GM23338 (cell line): ENCODE data around the gene DNAL4. TPM values are rescaled to one million over a fixed set of nuclear protein-coding genes. Genes with fewer than 3 reads are reported as not detected.

Experiments used
- ATAC-seq: fragments of 200-7000 bp; cut with Tn5 transposase; 3 replicates; pipeline ENCODE4 v1.9.1; 2020
- DNase-seq: peaks from one replicate; pipeline ENCODE4 v3.0.0-alpha.2; 2015; ENCODE audit warnings: low spot score
- H2AFZ ChIP-seq: fragments of 200-600 bp; sonication (generic); 2 replicates; pipeline ENCODE4 v1.8.0; 2016; ENCODE audit warnings: antibody characterized with exemption, mild to moderate bottlenecking, moderate library complexity
- H3F3A ChIP-seq: fragments of 200-600 bp; sonication (generic); replicated peaks from 2 replicates; pipeline ENCODE4 v1.8.0; 2017; ENCODE audit warnings: antibody characterized with exemption, mixed run types, low read depth
- H3K27ac ChIP-seq: fragments of 200-600 bp; sonication (generic); 2 replicates; pipeline ENCODE4 v1.6.1; 2016; ENCODE audit warnings: low read depth
- H3K27me3 ChIP-seq: fragments of 200-600 bp; sonication (generic); 2 replicates; pipeline ENCODE4 v1.8.0; 2016; ENCODE audit warnings: mild to moderate bottlenecking, mixed run types, moderate library complexity; ENCODE audit not compliant: insufficient read depth
- H3K36me3 ChIP-seq: fragments of 200-600 bp; sonication (generic); 2 replicates; pipeline ENCODE4 v1.8.0; 2016; ENCODE audit warnings: mild to moderate bottlenecking; ENCODE audit not compliant: insufficient read depth
- H3K4me1 ChIP-seq: fragments of 200-600 bp; sonication (generic); 2 replicates; pipeline ENCODE4 v1.8.0; 2016; ENCODE audit warnings: mild to moderate bottlenecking, moderate library complexity; ENCODE audit not compliant: insufficient read depth
- H3K4me2 ChIP-seq: fragments of 200-600 bp; sonication (generic); 2 replicates; pipeline ENCODE4 v1.7.1; 2017; ENCODE audit warnings: mixed run types
- H3K4me3 ChIP-seq: fragments of 200-600 bp; sonication (generic); 2 replicates; pipeline ENCODE4 v1.6.1; 2016; ENCODE audit warnings: mixed run types
- H3K79me2 ChIP-seq: fragments of 200-600 bp; sonication (generic); replicated peaks from 2 replicates; pipeline ENCODE4 v1.8.0; 2017; ENCODE audit warnings: mild to moderate bottlenecking; ENCODE audit not compliant: insufficient read depth
- H3K9me2 ChIP-seq: fragments of 200-600 bp; sonication (generic); 2 replicates; pipeline ENCODE4 v1.8.0; 2017; ENCODE audit not compliant: insufficient read depth
- H4K20me1 ChIP-seq: fragments of 200-600 bp; sonication (generic); replicated peaks from 2 replicates; pipeline ENCODE4 v1.8.0; 2017; ENCODE audit warnings: mild to moderate bottlenecking; ENCODE audit not compliant: insufficient read depth
- H3K27ac Mint-ChIP-seq: 2 replicates; pipeline ENCODE4 v1.8.0; 2020; ENCODE audit warnings: inconsistent platforms, mild to moderate bottlenecking, moderate library complexity, mixed read lengths
- H3K27me3 Mint-ChIP-seq: 3 replicates; pipeline ENCODE4 v1.8.0; 2022; ENCODE audit warnings: low read depth, mild to moderate bottlenecking, moderate library complexity, mixed read lengths, inconsistent platforms; ENCODE audit not compliant: insufficient read depth, poor library complexity
- H3K36me3 Mint-ChIP-seq: 3 replicates; pipeline ENCODE4 v1.8.0; 2021; ENCODE audit warnings: low read depth, mild to moderate bottlenecking, inconsistent platforms, moderate library complexity, mixed read lengths
- H3K4me1 Mint-ChIP-seq: 3 replicates; pipeline ENCODE4 v1.8.0; 2020; ENCODE audit warnings: mild to moderate bottlenecking, inconsistent platforms, mixed read lengths
- H3K4me3 Mint-ChIP-seq: 3 replicates; pipeline ENCODE4 v1.8.0; 2021; ENCODE audit warnings: moderate library complexity, mild to moderate bottlenecking, inconsistent platforms, mixed read lengths
- H3K9me3 Mint-ChIP-seq: 3 replicates; pipeline ENCODE4 v1.8.0; 2020; ENCODE audit warnings: moderate library complexity, mild to moderate bottlenecking, inconsistent platforms, mixed read lengths
- EZH2 ChIP-seq: fragments of 200-600 bp; sonication (generic); IDR thresholded peaks from one replicate; pipeline ENCODE4 v1.8.0; 2017; ENCODE audit warnings: antibody characterized with exemption, mild to moderate bottlenecking, low read depth; ENCODE audit not compliant: unreplicated experiment
- NANOG ChIP-seq: IDR thresholded peaks from 2 replicates; pipeline ENCODE4 v1.6.1; 2016; ENCODE audit warnings: antibody characterized with exemption, borderline replicate concordance
- ZNF331 ChIP-seq: fragments of 250-450 bp; sonication (Bioruptor Pico); IDR thresholded peaks from 2 replicates; pipeline ENCODE4 v1.5.0; 2020; ENCODE audit warnings: low read depth, mild to moderate bottlenecking, moderate library complexity
- polyA plus RNA-seq: library from polyadenylated mRNA; unstranded; fragments of >200 nt; fragmentation: Nextera tagmentation; extraction: Ambion mirVana; gene quantifications from 2 replicates; pipeline ENCODE4 v1.2.1, GENCODE V29; 2016
- total RNA-seq: library from RNA; depleted of rRNA; stranded (reverse); fragments of >200 nt; shearing (Covaris generic); gene quantifications from 2 replicates; pipeline ENCODE4 v1.2.3, GENCODE V29; 2014
- TF ChIP-seq, protein P1 (sequence below): IDR thresholded peaks from one replicate; pipeline ENCODE4 v1.6.1; 2018; ENCODE audit warnings: antibody characterized with exemption; ENCODE audit not compliant: unreplicated experiment
- TF ChIP-seq, protein P2 (sequence below): fragments of 250-450 bp; sonication (Bioruptor Pico); IDR thresholded peaks from 2 replicates; pipeline ENCODE4 v1.5.0; 2020; ENCODE audit warnings: mild to moderate bottlenecking, moderate library complexity

The DNAL4 gene
- total and polyA plus RNA-seq, 2 experiments from 2014 or later, result 9.3 to 10.0 TPM

DNA sequence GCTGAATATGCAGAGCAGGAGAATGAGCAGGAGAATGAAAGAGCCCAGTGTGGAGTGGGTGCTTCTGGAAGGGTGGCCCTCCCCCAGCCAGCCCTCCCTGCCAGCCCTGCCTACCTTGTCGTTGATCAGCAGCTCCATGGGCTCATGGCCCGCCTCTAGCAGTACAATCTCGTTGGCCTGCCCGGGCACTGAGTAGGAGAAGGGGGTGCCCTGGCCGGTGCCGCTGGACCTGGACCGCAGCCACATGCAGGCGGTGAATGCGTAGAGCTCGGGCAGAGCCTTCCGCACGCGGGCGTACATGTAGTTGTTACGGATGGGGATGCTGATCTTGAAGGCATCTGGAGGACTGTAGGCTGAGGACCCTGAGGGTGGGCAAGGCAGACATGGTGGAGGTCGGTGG, 32.4 kb upstream of the DNAL4 start:
- H3K27ac Mint-ChIP-seq, result no peak overlapping the region
- TF ChIP-seq, protein P1, sequence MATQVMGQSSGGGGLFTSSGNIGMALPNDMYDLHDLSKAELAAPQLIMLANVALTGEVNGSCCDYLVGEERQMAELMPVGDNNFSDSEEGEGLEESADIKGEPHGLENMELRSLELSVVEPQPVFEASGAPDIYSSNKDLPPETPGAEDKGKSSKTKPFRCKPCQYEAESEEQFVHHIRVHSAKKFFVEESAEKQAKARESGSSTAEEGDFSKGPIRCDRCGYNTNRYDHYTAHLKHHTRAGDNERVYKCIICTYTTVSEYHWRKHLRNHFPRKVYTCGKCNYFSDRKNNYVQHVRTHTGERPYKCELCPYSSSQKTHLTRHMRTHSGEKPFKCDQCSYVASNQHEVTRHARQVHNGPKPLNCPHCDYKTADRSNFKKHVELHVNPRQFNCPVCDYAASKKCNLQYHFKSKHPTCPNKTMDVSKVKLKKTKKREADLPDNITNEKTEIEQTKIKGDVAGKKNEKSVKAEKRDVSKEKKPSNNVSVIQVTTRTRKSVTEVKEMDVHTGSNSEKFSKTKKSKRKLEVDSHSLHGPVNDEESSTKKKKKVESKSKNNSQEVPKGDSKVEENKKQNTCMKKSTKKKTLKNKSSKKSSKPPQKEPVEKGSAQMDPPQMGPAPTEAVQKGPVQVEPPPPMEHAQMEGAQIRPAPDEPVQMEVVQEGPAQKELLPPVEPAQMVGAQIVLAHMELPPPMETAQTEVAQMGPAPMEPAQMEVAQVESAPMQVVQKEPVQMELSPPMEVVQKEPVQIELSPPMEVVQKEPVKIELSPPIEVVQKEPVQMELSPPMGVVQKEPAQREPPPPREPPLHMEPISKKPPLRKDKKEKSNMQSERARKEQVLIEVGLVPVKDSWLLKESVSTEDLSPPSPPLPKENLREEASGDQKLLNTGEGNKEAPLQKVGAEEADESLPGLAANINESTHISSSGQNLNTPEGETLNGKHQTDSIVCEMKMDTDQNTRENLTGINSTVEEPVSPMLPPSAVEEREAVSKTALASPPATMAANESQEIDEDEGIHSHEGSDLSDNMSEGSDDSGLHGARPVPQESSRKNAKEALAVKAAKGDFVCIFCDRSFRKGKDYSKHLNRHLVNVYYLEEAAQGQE, result no peak
- no peak for TF ChIP-seq ZNF331
- no peak for TF ChIP-seq NANOG
- TF ChIP-seq, protein P2, sequence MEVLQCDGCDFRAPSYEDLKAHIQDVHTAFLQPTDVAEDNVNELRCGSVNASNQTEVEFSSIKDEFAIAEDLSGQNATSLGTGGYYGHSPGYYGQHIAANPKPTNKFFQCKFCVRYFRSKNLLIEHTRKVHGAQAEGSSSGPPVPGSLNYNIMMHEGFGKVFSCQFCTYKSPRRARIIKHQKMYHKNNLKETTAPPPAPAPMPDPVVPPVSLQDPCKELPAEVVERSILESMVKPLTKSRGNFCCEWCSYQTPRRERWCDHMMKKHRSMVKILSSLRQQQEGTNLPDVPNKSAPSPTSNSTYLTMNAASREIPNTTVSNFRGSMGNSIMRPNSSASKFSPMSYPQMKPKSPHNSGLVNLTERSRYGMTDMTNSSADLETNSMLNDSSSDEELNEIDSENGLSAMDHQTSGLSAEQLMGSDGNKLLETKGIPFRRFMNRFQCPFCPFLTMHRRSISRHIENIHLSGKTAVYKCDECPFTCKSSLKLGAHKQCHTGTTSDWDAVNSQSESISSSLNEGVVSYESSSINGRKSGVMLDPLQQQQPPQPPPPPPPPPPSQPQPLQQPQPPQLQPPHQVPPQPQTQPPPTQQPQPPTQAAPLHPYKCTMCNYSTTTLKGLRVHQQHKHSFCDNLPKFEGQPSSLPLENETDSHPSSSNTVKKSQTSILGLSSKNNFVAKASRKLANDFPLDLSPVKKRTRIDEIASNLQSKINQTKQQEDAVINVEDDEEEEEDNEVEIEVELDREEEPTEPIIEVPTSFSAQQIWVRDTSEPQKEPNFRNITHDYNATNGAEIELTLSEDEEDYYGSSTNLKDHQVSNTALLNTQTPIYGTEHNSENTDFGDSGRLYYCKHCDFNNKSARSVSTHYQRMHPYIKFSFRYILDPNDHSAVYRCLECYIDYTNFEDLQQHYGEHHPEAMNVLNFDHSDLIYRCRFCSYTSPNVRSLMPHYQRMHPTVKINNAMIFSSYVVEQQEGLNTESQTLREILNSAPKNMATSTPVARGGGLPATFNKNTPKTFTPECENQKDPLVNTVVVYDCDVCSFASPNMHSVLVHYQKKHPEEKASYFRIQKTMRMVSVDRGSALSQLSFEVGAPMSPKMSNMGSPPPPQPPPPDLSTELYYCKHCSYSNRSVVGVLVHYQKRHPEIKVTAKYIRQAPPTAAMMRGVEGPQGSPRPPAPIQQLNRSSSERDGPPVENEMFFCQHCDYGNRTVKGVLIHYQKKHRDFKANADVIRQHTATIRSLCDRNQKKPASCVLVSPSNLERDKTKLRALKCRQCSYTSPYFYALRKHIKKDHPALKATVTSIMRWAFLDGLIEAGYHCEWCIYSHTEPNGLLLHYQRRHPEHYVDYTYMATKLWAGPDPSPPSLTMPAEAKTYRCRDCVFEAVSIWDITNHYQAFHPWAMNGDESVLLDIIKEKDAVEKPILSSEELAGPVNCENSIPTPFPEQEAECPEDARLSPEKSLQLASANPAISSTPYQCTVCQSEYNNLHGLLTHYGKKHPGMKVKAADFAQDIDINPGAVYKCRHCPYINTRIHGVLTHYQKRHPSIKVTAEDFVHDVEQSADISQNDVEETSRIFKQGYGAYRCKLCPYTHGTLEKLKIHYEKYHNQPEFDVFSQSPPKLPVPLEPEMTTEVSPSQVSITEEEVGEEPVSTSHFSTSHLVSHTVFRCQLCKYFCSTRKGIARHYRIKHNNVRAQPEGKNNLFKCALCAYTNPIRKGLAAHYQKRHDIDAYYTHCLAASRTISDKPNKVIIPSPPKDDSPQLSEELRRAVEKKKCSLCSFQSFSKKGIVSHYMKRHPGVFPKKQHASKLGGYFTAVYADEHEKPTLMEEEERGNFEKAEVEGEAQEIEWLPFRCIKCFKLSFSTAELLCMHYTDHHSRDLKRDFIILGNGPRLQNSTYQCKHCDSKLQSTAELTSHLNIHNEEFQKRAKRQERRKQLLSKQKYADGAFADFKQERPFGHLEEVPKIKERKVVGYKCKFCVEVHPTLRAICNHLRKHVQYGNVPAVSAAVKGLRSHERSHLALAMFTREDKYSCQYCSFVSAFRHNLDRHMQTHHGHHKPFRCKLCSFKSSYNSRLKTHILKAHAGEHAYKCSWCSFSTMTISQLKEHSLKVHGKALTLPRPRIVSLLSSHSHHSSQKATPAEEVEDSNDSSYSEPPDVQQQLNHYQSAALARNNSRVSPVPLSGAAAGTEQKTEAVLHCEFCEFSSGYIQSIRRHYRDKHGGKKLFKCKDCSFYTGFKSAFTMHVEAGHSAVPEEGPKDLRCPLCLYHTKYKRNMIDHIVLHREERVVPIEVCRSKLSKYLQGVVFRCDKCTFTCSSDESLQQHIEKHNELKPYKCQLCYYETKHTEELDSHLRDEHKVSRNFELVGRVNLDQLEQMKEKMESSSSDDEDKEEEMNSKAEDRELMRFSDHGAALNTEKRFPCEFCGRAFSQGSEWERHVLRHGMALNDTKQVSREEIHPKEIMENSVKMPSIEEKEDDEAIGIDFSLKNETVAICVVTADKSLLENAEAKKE, result no peak
- TF ChIP-seq EZH2, result no peak
- no peak overlapping the region for H3K4me2 ChIP-seq
- no peak overlapping the region for H3K27ac ChIP-seq
- H3K79me2 ChIP-seq, result no peaks in the 10 kb centered on the region
- H3K4me3 Mint-ChIP-seq, result no peak overlapping the region
- no peaks in the 10 kb centered on the region for H3K36me3 ChIP-seq
- H4K20me1 ChIP-seq, result no peaks in the 10 kb centered on the region; the same call in 1 of the 2 replicates
- H3K27me3 Mint-ChIP-seq, result peaks cover 14% of the 10 kb centered on the region
- H3K9me3 Mint-ChIP-seq, result no peaks in the 10 kb centered on the region
- H3K4me1 Mint-ChIP-seq, result no peaks in the 10 kb centered on the region; the same call in 1 of the 3 replicates
- H3K36me3 Mint-ChIP-seq, result no peaks in the 10 kb centered on the region
- H2AFZ ChIP-seq, result no peak overlapping the region
- no peak overlapping the region for H3K4me3 ChIP-seq
- no peaks in the 10 kb centered on the region for H3F3A ChIP-seq
- ATAC-seq (no peak), DNase-seq (no peak)
- no peaks in the 10 kb centered on the region for H3K4me1 ChIP-seq
- no peaks in the 10 kb centered on the region for H3K9me2 ChIP-seq
- H3K27me3 ChIP-seq, result no peaks in the 10 kb centered on the region
